ENCODE data around the gene CYP4A22. TPM values are rescaled to one million over a fixed set of nuclear protein-coding genes. Genes with fewer than 3 reads are reported as not detected.

CYP4A22 gene
- total and polyA plus RNA-seq, 5 donors = not detected

DNA sequence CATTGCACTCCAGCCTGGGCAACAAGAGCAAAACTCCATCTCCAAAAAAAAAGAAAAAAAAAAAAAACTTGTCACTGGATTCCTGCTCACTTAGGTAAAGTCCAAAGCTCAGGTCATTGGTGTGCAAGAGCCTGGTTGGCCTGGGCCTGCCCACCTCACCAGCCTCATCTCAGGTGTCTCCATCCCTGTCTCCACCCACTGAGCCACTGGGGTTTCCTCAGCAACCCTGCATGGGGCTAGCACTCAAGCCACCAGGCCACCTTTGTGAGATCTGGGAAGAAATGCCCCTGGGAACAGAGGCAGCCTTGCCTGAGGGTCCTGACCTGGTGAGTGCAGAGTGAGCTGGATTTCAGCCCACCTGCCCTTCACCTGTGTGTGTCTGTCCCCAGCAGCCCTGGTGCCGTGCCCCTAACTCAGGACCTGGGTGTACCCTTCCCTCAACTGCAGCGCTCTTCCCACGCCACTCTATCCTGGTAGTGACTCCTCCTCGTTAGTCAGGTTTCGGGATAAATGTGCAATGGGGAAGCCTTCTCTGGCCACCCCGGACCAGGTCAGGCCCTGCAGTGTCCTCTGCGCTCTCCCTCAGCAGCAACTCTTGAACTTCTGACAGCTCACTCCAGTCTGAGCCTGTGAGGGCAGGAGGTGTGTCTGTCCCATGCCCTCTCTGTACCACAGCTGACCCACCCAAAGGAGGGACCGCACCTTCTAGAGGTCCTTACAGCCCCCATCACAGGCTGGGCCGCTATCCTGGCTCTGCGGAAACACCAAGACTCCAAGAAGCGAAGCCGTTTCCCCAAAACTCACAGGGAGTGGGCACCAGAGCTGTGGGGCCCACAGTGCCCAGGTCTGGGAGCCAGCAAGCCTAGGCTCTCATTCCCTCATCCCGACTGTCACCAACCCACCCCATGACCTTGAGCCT lies 49.3 kb downstream of the CYP4A22 start:
- intact Hi-C loops (cut with DNase I) = loop anchor here in 3 of 4 donors (10.0 kb wide), 4 partner anchors 78 to 528 kb away; partner anchors contain the start of gene FOXD2 (in 1 of the 3)
- Histone ChIP-seq H3K27me3 (ENCODE audit: control insufficient read depth, insufficient read depth) (no peaks in the 10 kb centered on the region), H3K4me3 (ENCODE audit: low read length) (no peak overlapping the region), H3K9me3 (ENCODE audit: control insufficient read depth, low read length) (no peaks in the 10 kb centered on the region), H3K4me1 (ENCODE audit: control insufficient read depth, insufficient read depth, low read length) (peaks cover 3% of the 10 kb centered on the region), H3K27ac (ENCODE audit: low read length) (no peak overlapping the region)
- 94% methylated on average over 13 of the region's 13 CpGs for WGBS
- ATAC-seq = no peak
- DNase-seq = no peak

DNA sequence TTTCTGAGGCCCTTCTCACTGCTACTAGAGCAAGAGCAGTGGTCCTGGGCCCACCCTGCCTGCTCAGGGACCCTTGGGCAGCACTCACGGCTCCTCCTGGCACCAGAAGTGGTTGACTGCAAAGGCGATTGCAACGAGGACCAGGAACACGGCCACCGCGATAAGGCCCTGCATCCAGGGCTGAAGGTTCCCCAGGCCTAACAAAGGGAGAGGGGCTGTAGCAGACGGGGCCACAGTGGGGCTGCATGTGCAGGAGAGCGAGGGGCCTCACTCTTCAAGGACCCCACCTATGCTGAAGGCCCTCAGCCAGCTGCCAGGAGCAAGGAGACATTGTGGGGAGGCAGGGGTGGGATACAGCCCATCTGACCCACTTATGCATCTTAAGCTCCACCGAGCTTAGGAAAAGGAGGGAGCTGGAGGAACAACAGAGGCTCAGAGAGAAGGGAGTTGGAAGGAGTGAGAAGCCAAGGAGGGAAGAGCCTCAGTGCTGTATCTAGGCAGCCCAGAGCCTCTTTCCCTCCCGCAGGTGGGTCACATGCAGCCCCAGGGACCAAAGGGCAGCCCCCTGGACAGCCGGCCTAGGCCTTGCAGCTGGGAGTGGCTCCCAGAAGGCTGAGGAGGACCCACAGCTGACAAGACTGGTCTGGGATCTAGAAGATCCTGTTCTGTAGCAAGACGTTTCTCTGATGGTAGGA lies 50.1 kb downstream of the CYP4A22 start:
- ATAC-seq (no peak), DNase-seq (no peak)
- Histone ChIP-seq H3K27me3 (ENCODE audit: control insufficient read depth, insufficient read depth) (no peaks in the 10 kb centered on the region), H3K9me3 (ENCODE audit: control insufficient read depth, low read length) (no peaks in the 10 kb centered on the region), H3K4me1 (ENCODE audit: control insufficient read depth, insufficient read depth, low read length) (peaks cover 3% of the 10 kb centered on the region), H3K27ac (ENCODE audit: low read length) (no peak overlapping the region), H3K4me3 (ENCODE audit: low read length) (no peak overlapping the region)
- WGBS = 84% methylated on average over 12 of the region's 12 CpGs
- intact Hi-C loops (cut with DNase I) = loop anchor here in 3 of 4 donors (10.0 kb wide), 4 partner anchors 77 to 527 kb away; partner anchors contain the start of gene FOXD2 (in 1 of the 3)

GRCh38 chr1:47187926-47188250 lies 50.6 kb downstream of the CYP4A22 start:
- no peak overlapping the region for H3K4me3 ChIP-seq (ENCODE audit: low read length)
- intact Hi-C loops (cut with DNase I) = loop anchor here in 3 of 4 donors (10.0 kb wide), 4 partner anchors 77 to 527 kb away; partner anchors contain the start of gene FOXD2 (in 1 of the 3)
- no peaks in the 10 kb centered on the region for H3K9me3 ChIP-seq (ENCODE audit: control insufficient read depth, low read length)
- 83% methylated on average over 2 of the region's 2 CpGs for WGBS
- DNase-seq (no peak), ATAC-seq (no peak)
- peaks cover 4% of the 10 kb centered on the region for H3K4me1 ChIP-seq (ENCODE audit: control insufficient read depth, insufficient read depth, low read length)
- no peak overlapping the region for H3K27ac ChIP-seq (ENCODE audit: low read length)
- no peaks in the 10 kb centered on the region for H3K27me3 ChIP-seq (ENCODE audit: control insufficient read depth, insufficient read depth)

DNA sequence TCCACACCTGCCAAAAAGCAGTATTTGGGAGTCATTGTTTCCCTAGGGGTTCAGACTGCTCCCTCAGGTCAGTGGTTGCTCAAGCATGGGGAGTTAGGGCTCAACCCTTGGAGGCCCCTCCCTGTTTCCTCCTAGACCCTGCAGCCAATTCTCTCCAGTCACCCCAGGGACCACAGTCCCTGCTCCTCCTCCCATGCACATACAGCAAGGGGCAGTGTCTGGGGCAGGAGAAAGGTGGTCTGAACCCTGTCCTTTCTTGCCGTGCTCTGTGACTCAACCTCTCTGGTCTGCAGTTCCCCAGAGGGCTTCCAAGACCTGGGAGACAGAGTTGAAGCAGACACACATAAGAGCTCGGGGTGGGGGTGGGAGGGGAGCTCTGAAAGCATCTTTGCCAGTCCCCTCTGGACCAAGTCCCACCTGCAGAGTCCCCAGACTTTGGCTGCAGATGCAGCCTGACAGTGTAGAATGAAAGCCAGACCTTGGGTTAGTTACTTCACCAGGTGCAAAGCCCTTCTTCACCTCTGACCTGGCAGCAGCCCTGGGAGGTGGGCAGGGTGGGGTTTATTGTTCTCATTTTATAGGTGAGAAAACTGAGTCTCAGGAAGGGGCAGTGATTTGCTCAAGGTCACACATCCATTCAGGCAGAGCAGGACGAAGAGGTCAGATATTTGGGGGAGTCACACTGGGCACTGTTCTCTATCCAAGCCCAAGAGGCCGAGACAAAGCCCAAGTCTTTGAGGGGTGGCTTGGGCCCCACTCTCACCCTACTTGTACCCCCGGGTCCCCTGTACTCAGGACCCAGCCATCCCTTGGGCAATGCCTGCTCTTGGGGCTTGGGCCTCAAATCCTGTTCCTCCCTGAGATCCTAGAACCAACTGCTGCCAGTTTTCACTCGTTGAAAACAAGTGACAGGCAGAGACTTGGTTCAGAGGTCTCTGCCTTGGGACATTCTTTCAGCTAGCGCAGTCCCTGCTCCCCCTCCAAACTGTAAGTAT lies 51.8 kb downstream of the CYP4A22 start:
- Histone ChIP-seq H3K9me3 (ENCODE audit: control insufficient read depth, low read length) (no peaks in the 10 kb centered on the region), H3K27me3 (ENCODE audit: control insufficient read depth, insufficient read depth) (no peaks in the 10 kb centered on the region), H3K4me3 (ENCODE audit: low read length) (no peak overlapping the region), H3K27ac (ENCODE audit: low read length) (no peak overlapping the region), H3K4me1 (ENCODE audit: control insufficient read depth, insufficient read depth, low read length) (peaks cover 4% of the 10 kb centered on the region)
- WGBS = 79% methylated on average over 7 of the region's 7 CpGs
- intact Hi-C loops (cut with DNase I) = loop anchor here in 3 of 4 donors (10.0 kb wide), 4 partner anchors 76 to 526 kb away; partner anchors contain the start of gene FOXD2 (in 1 of the 3)
- DNase-seq (no peak), ATAC-seq (no peak)

- Histone ChIP-seq H3K4me3 (ENCODE audit: low read length) (no peak within 1 kb of the TSS), H3K9me3 (ENCODE audit: control insufficient read depth, low read length) (no peaks in the 10 kb centered on the region), H3K27ac (ENCODE audit: low read length) (no peak within 1 kb of the TSS), H3K27me3 (ENCODE audit: control insufficient read depth, insufficient read depth) (no peaks in the 10 kb centered on the region), H3K4me1 (ENCODE audit: control insufficient read depth, insufficient read depth, low read length) (peaks cover 4% of the 10 kb centered on the region)
- DNase-seq = peak; percentile 89 to 95 (median 91)
- peak; percentile 89 to 91 for ATAC-seq
- 50% methylated on average over 16 of the region's 16 CpGs for WGBS
- intact Hi-C loops (cut with DNase I) = loop anchor here (10.0 kb wide), 5 partner anchors 75 to 525 kb away; partner anchors contain the start of gene FOXD2 (in 1 of the 4)
Observed at GRCh38 chr1:47189844-47190508, 52.7 kb downstream of the CYP4A22 start, which contains the start of gene PDZK1IP1. Gene PDZK1IP1 (minus strand): TSS chr1:47190036. CDS start chr1:47189932, 104 bp downstream.

- H3K27me3 ChIP-seq (ENCODE audit: control insufficient read depth, insufficient read depth) = no peaks in the 10 kb centered on the region
- ATAC-seq = no peak
- DNase-seq = no peak
- peaks cover 4% of the 10 kb centered on the region for H3K4me1 ChIP-seq (ENCODE audit: control insufficient read depth, insufficient read depth, low read length)
- no peak overlapping the region for H3K4me3 ChIP-seq (ENCODE audit: low read length)
- 51% methylated on average over 5 of the region's 5 CpGs for WGBS
- no peaks in the 10 kb centered on the region for H3K9me3 ChIP-seq (ENCODE audit: control insufficient read depth, low read length)
- H3K27ac ChIP-seq (ENCODE audit: low read length) = no peak overlapping the region
- intact Hi-C loops (cut with DNase I) = loop anchor here in 1 of 4 donors (10.0 kb wide), 1 partner anchor 514 kb away; no protein-coding TSS in a partner anchor
Observed at GRCh38 chr1:47190509-47190855, 53.2 kb downstream of the CYP4A22 start.

GRCh38 chr1:47190857-47191256 lies 53.6 kb downstream of the CYP4A22 start:
- Histone ChIP-seq H3K27me3 (ENCODE audit: control insufficient read depth, insufficient read depth) (no peaks in the 10 kb centered on the region), H3K4me3 (ENCODE audit: low read length) (no peak overlapping the region), H3K27ac (ENCODE audit: low read length) (no peak overlapping the region), H3K4me1 (ENCODE audit: control insufficient read depth, insufficient read depth, low read length) (peaks cover 4% of the 10 kb centered on the region), H3K9me3 (ENCODE audit: control insufficient read depth, low read length) (no peaks in the 10 kb centered on the region)
- 97% methylated on average over 6 of the region's 6 CpGs for WGBS
- DNase-seq (no peak), ATAC-seq (no peak)
- intact Hi-C loops (cut with DNase I) = loop anchor here in 1 of 4 donors (10.0 kb wide), 1 partner anchor 514 kb away; no protein-coding TSS in a partner anchor

DNA sequence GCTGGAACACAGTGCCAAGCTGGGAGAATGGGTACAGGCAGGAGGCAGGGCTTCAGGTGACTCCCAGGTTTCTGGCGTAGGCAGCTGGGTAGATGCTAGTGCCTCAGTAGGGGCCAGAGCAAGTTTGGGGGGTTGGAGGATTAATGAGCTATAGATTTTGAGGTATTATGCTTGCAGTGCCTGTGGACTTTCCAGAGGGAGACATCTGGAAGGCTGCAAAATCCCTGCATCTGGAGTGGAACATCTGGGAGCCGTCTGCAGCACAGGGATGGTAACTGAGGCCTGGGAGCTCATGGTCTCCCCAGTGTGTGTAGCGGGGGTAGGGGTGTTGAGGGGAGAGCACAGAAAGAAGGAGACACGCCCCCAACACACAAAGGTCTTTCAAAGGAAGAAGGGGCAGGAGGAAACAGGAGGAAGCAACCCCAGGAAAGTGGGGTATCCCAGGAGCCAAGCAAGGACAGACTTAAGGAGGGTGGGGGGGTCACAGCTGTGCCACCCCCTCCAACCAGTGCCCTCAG lies 54.8 kb downstream of the CYP4A22 start:
- 77% methylated on average over 4 of the region's 4 CpGs for WGBS
- intact Hi-C loops (cut with DNase I) = loop anchor here in 2 of 4 donors (2.0 to 10.0 kb wide), 2 partner anchors 71 to 513 kb away; no protein-coding TSS in a partner anchor
- H3K4me3 ChIP-seq (ENCODE audit: low read length) = no peak overlapping the region
- no peak for ATAC-seq
- no peaks in the 10 kb centered on the region for H3K9me3 ChIP-seq (ENCODE audit: control insufficient read depth, low read length)
- H3K4me1 ChIP-seq (ENCODE audit: control insufficient read depth, insufficient read depth, low read length) = peaks cover 4% of the 10 kb centered on the region
- no peak for DNase-seq
- no peak overlapping the region for H3K27ac ChIP-seq (ENCODE audit: low read length)
- H3K27me3 ChIP-seq (ENCODE audit: control insufficient read depth, insufficient read depth) = no peaks in the 10 kb centered on the region

DNA sequence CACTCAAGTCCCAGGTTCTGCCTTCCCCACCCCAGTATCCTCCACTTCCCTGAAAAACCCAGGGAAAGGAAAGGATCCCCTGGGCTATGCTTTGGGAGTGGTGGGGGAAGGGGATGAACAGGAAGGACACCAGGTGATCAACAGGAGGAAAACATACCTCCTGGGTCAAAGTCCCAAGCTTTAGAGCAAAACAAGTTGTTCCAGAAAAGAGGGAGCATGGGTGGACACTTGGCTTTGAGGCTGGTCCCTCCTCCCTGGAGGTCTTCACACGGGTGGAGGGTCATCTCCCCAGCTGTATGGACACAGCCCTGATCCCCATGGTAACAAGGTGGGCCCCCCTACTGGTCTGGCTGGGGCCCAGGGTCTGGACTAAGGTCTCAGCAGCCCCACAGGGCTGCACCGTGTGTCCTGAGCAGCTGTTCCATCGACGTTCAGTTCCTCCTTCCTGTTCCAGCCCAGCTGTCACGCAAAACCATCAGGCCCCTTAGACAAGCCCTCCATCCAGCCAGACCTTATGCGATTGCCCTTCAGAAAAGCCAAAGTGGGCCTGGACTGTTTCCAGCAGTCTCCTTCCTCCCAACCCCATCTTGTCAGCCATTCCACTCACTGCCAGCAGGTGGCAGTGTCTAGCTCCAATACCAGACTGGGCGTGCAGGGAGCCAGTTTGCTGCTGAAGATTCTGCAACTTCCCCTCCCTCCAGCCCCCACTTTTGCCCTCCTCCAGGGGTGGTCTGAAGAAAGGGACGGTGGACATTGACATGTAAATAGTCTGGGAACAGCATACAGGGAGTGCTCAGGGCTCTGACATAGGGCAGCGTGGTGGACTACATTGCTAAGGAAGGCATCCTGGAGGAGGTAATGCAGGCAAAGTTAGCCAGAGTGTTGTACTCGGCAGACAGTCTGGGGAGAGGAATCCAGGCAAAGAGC lies 55.5 kb downstream of the CYP4A22 start:
- no peak overlapping the region for H3K4me3 ChIP-seq (ENCODE audit: low read length)
- peaks cover 4% of the 10 kb centered on the region for H3K4me1 ChIP-seq (ENCODE audit: control insufficient read depth, insufficient read depth, low read length)
- WGBS = 9% methylated on average over 10 of the region's 10 CpGs
- H3K27ac ChIP-seq (ENCODE audit: low read length) = no peak overlapping the region
- intact Hi-C loops (cut with DNase I) = loop anchor here in 2 of 4 donors (2.0 to 10.0 kb wide), 2 partner anchors 70 to 512 kb away; no protein-coding TSS in a partner anchor
- DNase-seq = peak; percentile 77 to 91 (median 91)
- H3K9me3 ChIP-seq (ENCODE audit: control insufficient read depth, low read length) = no peaks in the 10 kb centered on the region
- no peaks in the 10 kb centered on the region for H3K27me3 ChIP-seq (ENCODE audit: control insufficient read depth, insufficient read depth)
- ATAC-seq = peak; percentile 27 to 60
